ENCODE data around the gene NCK2.

Gene NCK2

GRCh38 chr2:105828558-105828957 is 83.8 kb downstream of the NCK2 start:
- no peak for TF ChIP-seq CTCF (IDR thresholded peaks at IDR 0.05; ENCODE audit: low read depth, low read length)
- DNase-seq (ENCODE audit: extremely low read depth, low read depth), result no peak

GRCh38 chr2:105834931-105835330 is 90.2 kb downstream of the NCK2 start:
- no peak for TF ChIP-seq CTCF (IDR thresholded peaks at IDR 0.05; ENCODE audit: low read depth, low read length)

GRCh38 chr2:105836341-105836740 is 91.6 kb downstream of the NCK2 start:
- no peak for DNase-seq (ENCODE audit: extremely low read depth, low read depth)
- no peak for TF ChIP-seq CTCF (IDR thresholded peaks at IDR 0.05; ENCODE audit: low read depth, low read length)

More at GRCh38 chr2:105834931-105835330, 90.2 kb downstream of the NCK2 start:
- no peak for DNase-seq (ENCODE audit: extremely low read depth, low read depth)

- no peak for TF ChIP-seq CTCF (IDR thresholded peaks at IDR 0.05; ENCODE audit: low read depth, low read length)
- no peak for DNase-seq (ENCODE audit: extremely low read depth, low read depth)
Observed at GRCh38 chr2:105836840-105837692, 92.4 kb downstream of the NCK2 start.

- no peak for TF ChIP-seq CTCF (IDR thresholded peaks at IDR 0.05; ENCODE audit: low read depth, low read length)
Observed at GRCh38 chr2:105839793-105840192, 95.1 kb downstream of the NCK2 start.

GRCh38 chr2:105840933-105841332 is 96.2 kb downstream of the NCK2 start:
- DNase-seq (ENCODE audit: extremely low read depth, low read depth), result no peak

More at GRCh38 chr2:105839793-105840192, 95.1 kb downstream of the NCK2 start:
- no peak for DNase-seq (ENCODE audit: extremely low read depth, low read depth)

More at GRCh38 chr2:105840933-105841332, 96.2 kb downstream of the NCK2 start:
- TF ChIP-seq CTCF (IDR thresholded peaks at IDR 0.05; ENCODE audit: low read depth, low read length), result no peak

Measured in AG09319 (cell line).